ENCODE measurements around the gene CEACAM1. TPM values are rescaled to one million over a fixed set of nuclear protein-coding genes. Genes with fewer than 3 reads are reported as not detected.

CEACAM1 gene
- total and polyA plus RNA-seq, 9 donors, result 0.92 to 7.3 (median 2.8) TPM

DNA sequence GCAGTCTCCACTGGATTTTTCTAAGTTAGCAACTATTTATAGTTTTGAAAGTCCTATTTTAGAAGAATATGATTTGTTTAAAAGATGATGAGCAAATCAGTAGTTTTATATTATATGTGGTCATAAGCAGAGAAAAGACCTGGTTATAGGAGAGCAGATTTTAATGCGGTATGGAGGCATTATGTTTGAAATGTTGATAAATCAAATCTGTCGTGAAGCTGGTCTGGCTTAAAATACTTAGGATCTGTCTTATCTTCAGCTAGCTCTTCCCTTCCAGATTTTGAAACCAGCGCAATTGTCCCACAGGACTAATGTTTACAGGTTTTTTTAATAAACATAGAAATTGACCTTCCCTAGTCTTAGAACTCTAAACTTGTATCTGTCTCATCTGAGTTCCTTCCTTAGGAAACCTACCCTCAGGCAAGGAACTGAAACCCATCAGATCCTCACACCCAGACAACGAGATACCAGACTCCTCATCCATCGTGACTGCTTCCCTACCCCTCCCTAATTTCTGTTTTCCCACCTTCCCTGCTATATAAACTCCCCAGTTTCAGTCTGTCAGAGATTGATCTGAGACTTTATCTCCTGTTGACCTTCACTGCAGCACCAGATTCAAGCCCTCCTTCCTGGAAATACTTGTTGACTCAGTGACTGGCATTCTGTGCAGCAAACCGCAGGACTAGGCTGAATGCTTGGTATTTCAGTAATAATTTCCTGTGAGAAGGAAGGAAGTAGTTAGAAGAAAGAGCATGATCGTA lies 47.8 kb downstream of the CEACAM1 start:
- TF ChIP-seq, protein P1, sequence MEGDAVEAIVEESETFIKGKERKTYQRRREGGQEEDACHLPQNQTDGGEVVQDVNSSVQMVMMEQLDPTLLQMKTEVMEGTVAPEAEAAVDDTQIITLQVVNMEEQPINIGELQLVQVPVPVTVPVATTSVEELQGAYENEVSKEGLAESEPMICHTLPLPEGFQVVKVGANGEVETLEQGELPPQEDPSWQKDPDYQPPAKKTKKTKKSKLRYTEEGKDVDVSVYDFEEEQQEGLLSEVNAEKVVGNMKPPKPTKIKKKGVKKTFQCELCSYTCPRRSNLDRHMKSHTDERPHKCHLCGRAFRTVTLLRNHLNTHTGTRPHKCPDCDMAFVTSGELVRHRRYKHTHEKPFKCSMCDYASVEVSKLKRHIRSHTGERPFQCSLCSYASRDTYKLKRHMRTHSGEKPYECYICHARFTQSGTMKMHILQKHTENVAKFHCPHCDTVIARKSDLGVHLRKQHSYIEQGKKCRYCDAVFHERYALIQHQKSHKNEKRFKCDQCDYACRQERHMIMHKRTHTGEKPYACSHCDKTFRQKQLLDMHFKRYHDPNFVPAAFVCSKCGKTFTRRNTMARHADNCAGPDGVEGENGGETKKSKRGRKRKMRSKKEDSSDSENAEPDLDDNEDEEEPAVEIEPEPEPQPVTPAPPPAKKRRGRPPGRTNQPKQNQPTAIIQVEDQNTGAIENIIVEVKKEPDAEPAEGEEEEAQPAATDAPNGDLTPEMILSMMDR (IDR thresholded peaks at IDR 0.05), result no peak
- TF ChIP-seq POLR2A (IDR thresholded peaks at IDR 0.05) (no peak), EP300 (IDR thresholded peaks at IDR 0.05) (no peak)
- Histone ChIP-seq H3K9me3 (no peaks in the 10 kb centered on the region), H3K36me3 (no peaks in the 10 kb centered on the region), H3K4me1 (ENCODE audit: insufficient read depth) (no peaks in the 10 kb centered on the region), H3K27ac (no peak overlapping the region), H3K4me3 (no peak overlapping the region), H3K27me3 (no peaks in the 10 kb centered on the region)
- DNase-seq, result no peak
- WGBS, 3 donors, result 26 to 41% (median 39%) methylated on average over 7 of the region's 7 CpGs
- intact Hi-C loops (cut with DNase I), result no loop called here

DNA sequence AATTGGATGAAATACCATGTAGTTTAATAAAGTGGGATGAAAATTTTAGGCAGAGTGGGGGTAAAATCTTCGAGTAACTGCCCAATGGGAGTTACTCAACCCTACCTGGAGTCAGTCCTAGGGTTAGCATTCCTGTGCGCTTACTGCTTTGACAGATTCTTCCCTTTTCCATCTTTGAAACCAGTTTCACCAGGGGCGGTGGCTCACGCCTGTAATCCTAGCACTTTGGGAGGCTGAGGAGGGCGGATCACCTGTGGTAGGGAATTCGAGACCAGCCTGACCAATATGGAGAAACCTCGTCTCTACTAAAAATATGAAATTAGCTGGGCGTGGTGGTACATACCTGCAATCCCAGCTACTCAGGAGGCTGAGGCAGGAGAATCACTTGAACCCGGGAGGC lies 48.5 kb downstream of the CEACAM1 start:
- Histone ChIP-seq H3K27ac (no peak overlapping the region), H3K9me3 (no peaks in the 10 kb centered on the region), H3K36me3 (no peaks in the 10 kb centered on the region), H3K4me3 (no peak overlapping the region), H3K4me1 (ENCODE audit: insufficient read depth) (no peaks in the 10 kb centered on the region), H3K27me3 (no peaks in the 10 kb centered on the region)
- 93 to 97% (median 93%) methylated on average over 9 of the region's 9 CpGs for WGBS, 3 donors
- TF ChIP-seq POLR2A (IDR thresholded peaks at IDR 0.05), result no peak
- TF ChIP-seq EP300 (IDR thresholded peaks at IDR 0.05), result no peak
- TF ChIP-seq, protein P1 (IDR thresholded peaks at IDR 0.05), result no peak
- no peak for DNase-seq
- intact Hi-C loops (cut with DNase I), result no loop called here

DNA sequence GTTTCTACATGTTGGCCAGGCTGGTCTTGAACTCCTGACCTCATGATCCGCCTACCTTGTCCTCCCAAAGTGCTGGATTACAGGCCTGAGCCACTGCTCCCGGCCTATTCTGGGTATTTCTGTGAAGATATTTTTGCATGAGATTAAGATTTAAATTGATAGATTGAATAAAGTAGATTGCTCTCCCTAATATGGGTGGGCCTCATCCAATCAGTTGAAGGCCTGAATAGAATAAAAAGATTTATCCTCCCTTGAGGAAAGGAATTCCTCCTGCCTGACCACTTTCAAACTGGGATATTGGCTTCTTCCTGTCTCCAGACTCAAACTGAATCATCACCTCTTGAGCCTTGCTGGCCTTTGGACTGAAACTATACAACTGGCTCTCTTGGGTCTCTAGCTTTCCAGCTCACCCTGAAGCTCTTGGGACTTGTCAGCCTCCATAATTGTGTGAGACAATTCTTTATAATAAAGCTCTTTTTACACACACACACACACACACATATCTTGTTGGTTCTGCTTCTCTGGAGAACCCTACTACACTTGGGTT lies 49.4 kb downstream of the CEACAM1 start:
- Histone ChIP-seq H3K36me3 (no peaks in the 10 kb centered on the region), H3K9me3 (no peaks in the 10 kb centered on the region), H3K27me3 (no peaks in the 10 kb centered on the region), H3K4me1 (ENCODE audit: insufficient read depth) (no peaks in the 10 kb centered on the region), H3K27ac (no peak overlapping the region), H3K4me3 (no peak overlapping the region)
- no peak for TF ChIP-seq POLR2A (IDR thresholded peaks at IDR 0.05)
- TF ChIP-seq, protein P1 (IDR thresholded peaks at IDR 0.05), result no peak
- TF ChIP-seq EP300 (IDR thresholded peaks at IDR 0.05), result no peak
- 95 to 98% (median 95%) methylated on average over 2 of the region's 2 CpGs for WGBS, 3 donors
- intact Hi-C loops (cut with DNase I), result no loop called here
- DNase-seq, result no peak

DNA sequence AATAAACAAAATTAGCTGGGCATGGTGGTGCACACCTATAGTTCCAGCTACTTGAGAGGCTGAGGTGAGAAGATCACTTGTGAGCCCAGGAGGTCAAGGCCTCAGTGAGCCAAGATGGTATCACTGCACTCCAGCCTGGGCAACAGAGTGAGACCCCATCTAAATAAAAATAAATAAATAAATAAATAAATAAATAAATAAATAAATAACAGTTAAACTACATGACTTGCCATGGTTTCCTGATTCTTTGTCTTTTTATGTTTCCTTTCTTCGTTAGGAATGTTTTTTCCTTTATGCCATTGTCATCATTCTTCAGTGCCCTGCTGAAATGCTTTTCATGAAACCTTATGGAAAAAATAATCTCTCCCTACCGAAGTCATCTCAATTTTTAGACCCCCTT lies 50.3 kb downstream of the CEACAM1 start:
- Histone ChIP-seq H3K27ac (no peak overlapping the region), H3K27me3 (no peaks in the 10 kb centered on the region), H3K4me1 (ENCODE audit: insufficient read depth) (no peaks in the 10 kb centered on the region), H3K4me3 (no peak overlapping the region), H3K9me3 (no peaks in the 10 kb centered on the region), H3K36me3 (no peaks in the 10 kb centered on the region)
- no peak for TF ChIP-seq POLR2A (IDR thresholded peaks at IDR 0.05)
- no peak for TF ChIP-seq EP300 (IDR thresholded peaks at IDR 0.05)
- 85 to 91% (median 89%) methylated on average over 2 of the region's 2 CpGs for WGBS, 3 donors
- intact Hi-C loops (cut with DNase I), result no loop called here
- no peak for DNase-seq

DNA sequence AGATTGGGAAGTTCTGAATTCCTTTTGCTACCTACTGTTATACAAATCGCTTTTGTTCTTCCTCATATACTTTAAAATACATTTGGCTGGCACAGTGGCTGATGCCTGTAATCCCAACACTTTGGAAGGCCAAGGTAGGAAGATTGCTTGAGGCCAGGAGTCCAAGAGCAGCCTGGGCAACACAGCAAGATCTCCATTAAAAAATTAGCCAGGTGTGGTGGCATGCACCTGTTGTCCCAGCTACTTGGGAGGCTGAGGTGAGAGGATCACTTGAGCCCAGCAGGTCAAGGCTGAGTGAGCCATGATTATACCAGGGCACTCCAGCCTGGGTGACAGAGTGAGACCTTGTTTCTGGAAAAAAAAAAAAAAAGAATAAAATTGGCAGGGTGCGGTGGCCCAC lies 51.2 kb downstream of the CEACAM1 start:
- Histone ChIP-seq H3K27me3 (no peaks in the 10 kb centered on the region), H3K27ac (no peak overlapping the region), H3K9me3 (no peaks in the 10 kb centered on the region), H3K36me3 (no peaks in the 10 kb centered on the region), H3K4me1 (ENCODE audit: insufficient read depth) (no peaks in the 10 kb centered on the region), H3K4me3 (no peak overlapping the region)
- TF ChIP-seq, protein P1 (IDR thresholded peaks at IDR 0.05), result no peak
- no peak for TF ChIP-seq EP300 (IDR thresholded peaks at IDR 0.05)
- no peak for TF ChIP-seq POLR2A (IDR thresholded peaks at IDR 0.05)
- intact Hi-C loops (cut with DNase I), result no loop called here
- WGBS, 3 donors, result 91 to 100% (median 97%) methylated on average over 2 of the region's 2 CpGs
- no peak for DNase-seq

Data from ovary (tissue), 9 donors.